Activated CD8-positive, alpha-beta T cell treated with anti-CD3 and anti-CD28 coated beads for 36 hours (primary cell): ENCODE measurements around the gene MPL. TPM values are rescaled to one million over a fixed set of nuclear protein-coding genes. Genes with fewer than 3 reads are reported as not detected.

Experiments
- ATAC-seq: fragments of 200-7000 bp; cut with Tn5 transposase; one replicate; pipeline ENCODE4 v1.10.0; 2021; ENCODE audit warnings: mild to moderate bottlenecking, moderate library complexity
- CTCF ChIA-PET: fragments of 350-600 bp; sonication (Branson Sonifier 250); formaldehyde crosslinking; loops from one replicate; lab custom pipeline; 2021; ENCODE audit warnings: antibody characterized with exemption; lab: Charles Lee
- POLR2A ChIA-PET: fragments of 350-600 bp; sonication (Branson Sonifier 250); formaldehyde crosslinking; loops from one replicate; lab custom pipeline; 2021; ENCODE audit warnings: antibody characterized with exemption; lab: Charles Lee
- DNase-seq: peaks from one replicate; pipeline ENCODE4 v3.0.0-alpha.2; 2020
- H3K27ac Mint-ChIP-seq: one replicate; pipeline ENCODE4 v1.8.0; 2021; ENCODE audit warnings: mild to moderate bottlenecking, mixed read lengths
- H3K27me3 Mint-ChIP-seq: one replicate; pipeline ENCODE4 v1.8.0; 2021; ENCODE audit warnings: mixed read lengths
- H3K36me3 Mint-ChIP-seq: one replicate; pipeline ENCODE4 v1.8.0; 2021; ENCODE audit warnings: low read depth, mixed read lengths
- H3K4me1 Mint-ChIP-seq: one replicate; pipeline ENCODE4 v1.8.0; 2021; ENCODE audit warnings: low read depth, mixed read lengths
- H3K4me3 Mint-ChIP-seq: one replicate; pipeline ENCODE4 v1.8.0; 2021; ENCODE audit warnings: mild to moderate bottlenecking, moderate library complexity, mixed read lengths
- H3K9me3 Mint-ChIP-seq: one replicate; pipeline ENCODE4 v1.8.0; 2021; ENCODE audit warnings: mixed read lengths
- CTCF ChIP-seq: fragments of 200-600 bp; IDR thresholded peaks from one replicate; pipeline ENCODE4 v1.8.0; 2022; ENCODE audit warnings: antibody characterized with exemption, mild to moderate bottlenecking
- intact Hi-C: fragments of 100-400 bp; cut with micrococcal nuclease; formaldehyde crosslinking; loops from one replicate; pipeline ENCODE4 v1.10.0; 2022
- total RNA-seq, 2 experiments: library from RNA; stranded (reverse); gene quantifications; one replicate each; pipeline ENCODE4 v1.2.3, GENCODE V29; 2021

The MPL gene
- total RNA-seq, 2 experiments from 2014 or later: not detected

GRCh38 chr1:43318831-43319230 lies 18.8 kb upstream of the MPL start:
- H3K9me3 Mint-ChIP-seq: no peaks in the 10 kb centered on the region
- CTCF ChIA-PET: no interaction called here
- TF ChIP-seq CTCF: no peak

GRCh38 chr1:43319288-43319687 lies 18.3 kb upstream of the MPL start:
- no peak overlapping the region for H3K27ac Mint-ChIP-seq
- intact Hi-C loops: no loop called here
- no peak for TF ChIP-seq CTCF
- H3K36me3 Mint-ChIP-seq: no peaks in the 10 kb centered on the region
- no peak for ATAC-seq
- no peak overlapping the region for H3K4me3 Mint-ChIP-seq
- DNase-seq: no peak
- peaks cover 4% of the 10 kb centered on the region for H3K4me1 Mint-ChIP-seq
- POLR2A ChIA-PET: no interaction called here
- no peaks in the 10 kb centered on the region for H3K27me3 Mint-ChIP-seq
- H3K9me3 Mint-ChIP-seq: peaks cover 2% of the 10 kb centered on the region
- CTCF ChIA-PET: no interaction called here

More at GRCh38 chr1:43318831-43319230, 18.8 kb upstream of the MPL start:
- Mint-ChIP-seq H3K4me1 (peaks cover 4% of the 10 kb centered on the region), H3K36me3 (no peaks in the 10 kb centered on the region), H3K27ac (no peak overlapping the region), H3K4me3 (no peak overlapping the region), H3K27me3 (no peaks in the 10 kb centered on the region)
- POLR2A ChIA-PET: no interaction called here
- intact Hi-C loops: no loop called here
- DNase-seq (no peak), ATAC-seq (no peak)

- no peaks in the 10 kb centered on the region for H3K36me3 Mint-ChIP-seq
These were observed 17.9 kb upstream of the MPL start for GRCh38 chr1:43319766-43320165.

GRCh38 chr1:43321331-43321891 lies 16.2 kb upstream of the MPL start:
- Mint-ChIP-seq H3K4me1 (peaks cover 4% of the 10 kb centered on the region), H3K9me3 (peaks cover 14% of the 10 kb centered on the region), H3K36me3 (no peaks in the 10 kb centered on the region), H3K27ac (no peak overlapping the region), H3K27me3 (no peaks in the 10 kb centered on the region), H3K4me3 (no peak overlapping the region)
- intact Hi-C loops: no loop called here
- no peak for DNase-seq
- TF ChIP-seq CTCF: no peak
- no peak for ATAC-seq
- ChIA-PET CTCF (interaction anchor here (0.8 kb wide), 1 partner anchor 9 kb away, joined by 3 read pairs; no protein-coding TSS in a partner anchor), POLR2A (no interaction called here)

More at GRCh38 chr1:43319766-43320165, 17.9 kb upstream of the MPL start:
- TF ChIP-seq CTCF: no peak
- peaks cover 6% of the 10 kb centered on the region for H3K9me3 Mint-ChIP-seq
- H3K4me1 Mint-ChIP-seq: peaks cover 4% of the 10 kb centered on the region
- DNase-seq (no peak), ATAC-seq (no peak)
- POLR2A ChIA-PET: no interaction called here
- CTCF ChIA-PET: no interaction called here
- no peak overlapping the region for H3K27ac Mint-ChIP-seq
- H3K4me3 Mint-ChIP-seq: no peak overlapping the region
- intact Hi-C loops: no loop called here
- no peaks in the 10 kb centered on the region for H3K27me3 Mint-ChIP-seq

- DNase-seq (no peak), ATAC-seq (no peak)
- ChIA-PET POLR2A (no interaction called here), CTCF (interaction anchor here (0.9 kb wide), 1 partner anchor 92 kb away, joined by 4 read pairs; no protein-coding TSS in a partner anchor)
- no peak overlapping the region for H3K4me3 Mint-ChIP-seq
- TF ChIP-seq CTCF: no peak
- peaks cover 7% of the 10 kb centered on the region for H3K4me1 Mint-ChIP-seq
- intact Hi-C loops: no loop called here
- no peak overlapping the region for H3K27ac Mint-ChIP-seq
- H3K9me3 Mint-ChIP-seq: peaks cover 14% of the 10 kb centered on the region
- no peaks in the 10 kb centered on the region for H3K27me3 Mint-ChIP-seq
- H3K36me3 Mint-ChIP-seq: no peaks in the 10 kb centered on the region
These were observed 15.1 kb upstream of the MPL start for GRCh38 chr1:43322506-43322905.
